ENCODE data around the gene CHKB.
"Not testable (repeated sequence)": the region's sequence is repeated elsewhere in the genome, so short reads cannot be mapped to it uniquely, and the experiment has no call there.

CHKB gene, protein sequence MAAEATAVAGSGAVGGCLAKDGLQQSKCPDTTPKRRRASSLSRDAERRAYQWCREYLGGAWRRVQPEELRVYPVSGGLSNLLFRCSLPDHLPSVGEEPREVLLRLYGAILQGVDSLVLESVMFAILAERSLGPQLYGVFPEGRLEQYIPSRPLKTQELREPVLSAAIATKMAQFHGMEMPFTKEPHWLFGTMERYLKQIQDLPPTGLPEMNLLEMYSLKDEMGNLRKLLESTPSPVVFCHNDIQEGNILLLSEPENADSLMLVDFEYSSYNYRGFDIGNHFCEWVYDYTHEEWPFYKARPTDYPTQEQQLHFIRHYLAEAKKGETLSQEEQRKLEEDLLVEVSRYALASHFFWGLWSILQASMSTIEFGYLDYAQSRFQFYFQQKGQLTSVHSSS

DNA sequence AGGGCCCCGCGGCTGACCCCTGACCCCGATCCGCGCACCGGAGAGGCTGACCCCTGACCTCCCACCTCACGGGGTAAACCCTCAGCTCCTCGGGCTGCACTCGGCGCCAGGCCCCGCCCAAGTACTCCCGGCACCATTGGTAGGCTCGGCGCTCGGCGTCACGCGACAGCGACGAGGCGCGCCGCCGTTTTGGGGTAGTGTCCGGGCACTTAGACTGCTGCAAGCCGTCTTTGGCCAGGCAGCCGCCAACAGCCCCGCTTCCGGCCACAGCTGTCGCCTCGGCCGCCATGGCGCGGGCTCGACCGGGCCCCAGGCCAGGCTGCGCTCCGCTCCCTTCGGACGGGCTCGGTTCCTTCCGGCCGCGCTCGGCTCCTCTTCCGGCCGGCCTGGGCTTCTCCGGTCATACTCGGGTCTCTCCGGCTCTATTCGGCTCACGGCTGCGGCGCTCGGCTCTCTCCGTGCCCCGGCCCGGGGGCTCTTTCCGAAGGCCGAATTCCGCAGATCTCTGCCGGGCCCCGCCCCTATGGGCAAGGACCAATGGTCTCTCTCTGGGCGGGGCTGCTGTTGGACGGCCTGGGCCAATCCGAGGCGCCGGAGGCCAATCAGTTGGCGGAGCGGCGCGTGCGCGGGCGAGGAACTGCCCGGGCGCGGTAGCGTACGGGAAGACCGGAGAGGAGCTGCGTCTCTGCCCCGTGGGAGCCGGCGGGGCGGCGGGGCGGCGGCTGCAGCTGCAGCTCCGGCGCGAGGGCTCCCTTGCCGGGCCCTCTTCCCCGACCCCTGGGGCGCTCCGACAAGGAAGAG, at the start of gene CHKB:
CHKB (minus strand) TSS at position 357 of the 801 bp plus-strand sequence; CDS start at position 289, 68 bp downstream.
- DNase-seq = peak; percentile 99

DNA sequence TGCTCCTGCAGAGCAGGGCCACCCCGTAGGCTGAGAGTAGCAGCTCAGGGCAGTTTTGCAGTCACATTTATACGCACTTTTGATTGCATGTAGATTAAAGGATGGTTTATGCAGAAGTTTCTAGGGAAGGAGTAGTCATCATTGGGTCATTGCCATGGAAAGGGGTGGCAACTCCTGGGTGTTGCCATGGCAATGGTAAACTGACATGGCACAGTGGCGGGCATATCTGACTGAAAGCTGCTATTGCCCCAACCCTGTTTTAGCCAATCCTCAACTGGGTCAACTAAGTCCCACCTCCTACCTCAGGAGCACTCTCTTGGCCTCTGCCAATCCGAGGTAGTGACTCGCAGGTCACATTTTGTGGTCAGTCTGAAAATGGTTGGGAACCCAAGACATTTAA, 47.7 kb upstream of the CHKB start:
- no peak for DNase-seq

DNA sequence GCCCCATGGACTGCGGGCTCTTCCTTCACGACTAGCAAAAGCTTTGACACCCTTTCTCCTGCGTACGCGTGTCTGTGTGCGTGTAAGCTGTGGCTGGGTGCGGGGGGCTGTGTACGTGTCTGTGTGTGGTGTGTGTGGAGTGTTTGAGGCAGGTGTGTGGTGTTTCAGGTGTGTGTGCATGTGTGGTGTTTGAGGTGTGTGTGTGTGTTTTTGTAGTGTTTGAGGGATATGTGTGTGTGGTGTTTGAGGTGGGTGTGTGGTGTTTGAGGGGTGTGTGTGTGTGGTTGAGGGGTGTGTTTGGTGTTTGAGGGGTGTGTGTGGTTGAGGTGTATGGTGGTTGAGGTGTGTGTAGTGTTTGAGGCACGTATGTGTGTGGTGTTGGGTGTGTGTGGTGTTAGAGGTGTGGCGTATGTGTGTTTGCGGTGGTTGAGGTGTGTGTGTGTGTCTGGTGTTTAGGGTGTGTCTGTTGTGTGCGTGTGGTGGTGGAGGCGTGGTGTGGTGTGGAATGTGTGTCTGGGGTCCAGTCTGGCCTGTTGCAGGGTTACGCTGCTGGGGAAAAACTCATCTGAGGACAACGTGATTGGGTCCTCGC, 46.0 kb upstream of the CHKB start:
- DNase-seq = no peak

- peak; percentile 79 for DNase-seq
Measured at GRCh38 chr22:50627642-50628542, 45.2 kb upstream of the CHKB start, which contains the start of gene ARSA. ARSA (minus strand) TSS chr22:50628152; CDS start chr22:50627779, 373 bp downstream.

DNA sequence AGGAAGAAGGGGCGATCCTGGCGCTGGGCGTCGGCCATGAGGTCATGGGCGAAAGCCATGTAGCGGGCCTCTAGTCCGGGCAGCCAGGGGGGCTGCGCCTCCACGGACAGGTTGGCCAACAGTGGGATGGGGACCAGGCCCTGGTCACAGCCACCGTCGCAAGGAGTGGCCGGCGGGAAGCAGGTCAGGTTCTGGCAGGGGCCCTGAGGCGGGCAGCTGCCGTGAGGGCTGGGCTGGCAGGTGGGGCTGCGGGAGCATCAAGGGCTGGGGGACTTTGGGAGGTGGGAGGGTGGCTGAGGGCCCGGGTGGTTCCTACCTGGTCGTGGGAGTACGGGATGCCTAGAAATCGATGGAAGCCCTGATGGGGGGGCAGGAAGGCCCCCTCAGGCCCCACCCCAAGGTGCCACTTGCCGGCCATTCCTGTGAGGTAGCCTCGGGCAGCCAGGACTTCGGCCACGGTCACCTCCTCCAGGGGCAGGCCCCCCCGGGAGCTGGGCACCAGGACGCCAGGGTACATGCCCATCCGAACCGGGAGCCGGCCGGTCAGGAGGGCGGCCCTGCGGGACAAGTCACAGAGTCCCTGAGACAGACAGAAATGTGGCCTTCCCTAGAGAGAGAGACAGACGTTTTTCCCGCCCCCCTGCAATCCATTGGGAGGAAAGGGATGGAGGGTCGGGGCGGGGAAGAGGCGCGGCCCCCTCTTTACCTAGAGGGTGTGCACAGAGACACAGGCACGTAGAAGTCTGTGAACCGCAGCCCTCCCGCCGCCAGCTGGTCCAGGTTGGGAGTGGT, 44.4 kb upstream of the CHKB start:
- no peak for DNase-seq

DNA sequence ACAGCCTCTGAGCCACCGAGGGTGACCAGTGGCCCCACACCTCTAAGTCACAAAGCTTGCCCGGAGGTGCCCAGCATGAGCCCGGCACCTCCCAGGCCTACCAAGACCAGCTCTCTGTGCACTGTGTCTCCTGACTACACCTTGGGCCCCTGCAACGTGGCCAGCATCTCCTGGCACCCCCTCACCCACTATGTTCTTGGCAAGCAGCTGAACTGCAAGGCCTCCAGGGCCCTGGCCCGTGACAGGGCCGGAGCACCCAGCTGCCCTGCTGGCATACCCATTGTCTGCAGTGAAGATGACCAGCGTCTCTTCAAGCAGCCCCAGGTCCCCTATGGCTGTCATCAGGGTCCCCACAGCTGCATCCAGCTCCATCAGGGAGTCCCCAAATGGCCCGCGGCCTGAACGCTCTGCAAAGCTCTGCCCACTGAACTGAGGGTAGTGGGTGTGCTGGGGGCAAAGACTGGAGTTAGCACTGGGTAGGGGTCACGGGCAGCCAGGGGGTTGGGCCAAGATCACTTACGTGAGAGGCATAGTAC, 43.7 kb upstream of the CHKB start:
- no peak for DNase-seq

- DNase-seq = no peak
Measured at GRCh38 chr22:50625568-50626313, 43.1 kb upstream of the CHKB start.

GRCh38 chr22:50625131-50625567, 42.5 kb upstream of the CHKB start:
- no peak for DNase-seq

DNA sequence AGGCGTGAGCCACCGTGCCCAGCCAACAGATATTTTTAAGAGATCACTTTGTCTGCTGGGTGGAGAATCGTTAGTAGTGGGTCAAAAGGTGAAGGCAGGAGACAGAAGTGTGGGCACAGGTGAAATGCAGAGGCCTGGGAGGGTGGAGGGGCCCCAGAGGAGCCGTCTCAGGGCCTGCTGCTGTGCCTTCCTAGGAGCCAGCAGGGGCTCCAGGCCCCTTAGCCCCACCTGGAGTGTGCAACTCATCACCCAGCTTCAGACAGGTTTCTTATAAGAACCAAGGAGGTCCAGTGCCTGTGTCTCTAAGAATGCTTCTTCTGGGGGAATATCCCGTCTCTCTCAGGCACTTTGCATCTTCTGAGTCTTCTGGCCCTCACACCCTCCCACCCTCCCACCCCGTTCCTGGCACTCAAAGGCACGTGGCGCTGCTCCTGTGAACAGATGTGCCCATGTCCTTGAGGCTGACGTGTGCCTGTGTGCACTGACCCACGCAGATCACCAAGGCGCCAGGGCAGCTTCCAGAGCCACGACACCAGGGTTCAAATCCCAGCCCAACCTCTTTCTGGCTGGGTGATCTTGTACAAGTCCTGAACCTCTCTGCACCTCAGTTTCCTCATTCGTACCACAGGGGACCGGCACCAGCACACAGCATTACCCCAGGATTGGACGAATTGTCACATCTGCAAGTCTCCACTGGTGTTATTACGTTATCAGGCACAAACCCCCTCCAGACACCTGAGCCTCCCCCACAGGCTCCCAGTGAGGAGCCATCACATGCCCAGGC, 41.9 kb upstream of the CHKB start:
- DNase-seq = no peak

- DNase-seq = no peak
Measured at GRCh38 chr22:50622723-50623327, 40.2 kb upstream of the CHKB start.

DNA sequence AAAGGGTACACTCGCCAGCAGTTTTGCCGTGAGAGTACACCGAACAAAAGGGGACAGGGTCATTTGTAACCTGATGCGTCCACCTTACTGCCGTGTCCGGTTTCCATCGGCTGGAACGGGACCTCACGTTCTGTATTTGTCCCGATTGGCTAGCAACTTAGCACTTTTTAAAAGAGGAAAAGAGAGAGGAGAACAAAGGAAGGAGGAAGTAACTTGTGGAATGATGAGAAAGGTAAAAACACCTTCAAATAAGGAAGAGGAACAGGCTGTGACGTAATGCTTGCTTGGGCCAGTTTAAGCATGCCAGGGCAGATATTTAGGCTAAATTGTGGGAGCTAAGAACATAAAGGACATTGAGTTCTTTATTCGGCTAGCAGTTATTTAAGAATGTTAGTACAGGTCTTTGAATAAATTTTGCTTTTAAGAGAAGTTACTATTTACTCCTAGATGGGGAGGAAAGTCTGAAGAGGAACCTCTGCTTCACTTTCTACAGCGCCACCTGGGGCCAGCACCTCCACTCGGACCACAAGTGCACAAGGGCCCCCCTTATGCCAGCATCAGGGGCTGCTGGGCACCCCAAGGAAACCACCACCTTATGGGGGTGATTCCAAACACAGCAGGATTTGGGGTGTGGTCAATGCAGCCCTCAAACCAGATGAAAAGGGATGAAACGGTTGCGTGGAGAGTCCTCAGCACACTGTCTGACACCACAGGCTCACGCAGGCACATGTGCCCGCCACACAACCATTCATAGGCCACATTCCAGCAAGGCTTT, 39.5 kb upstream of the CHKB start:
- no peak for DNase-seq

GRCh38 chr22:50621356-50621880, 38.8 kb upstream of the CHKB start:
- peak; percentile 63 for DNase-seq

GRCh38 chr22:50620593-50621355, 38.1 kb upstream of the CHKB start:
- peak; percentile 77 for DNase-seq

- DNase-seq = not testable (repeated sequence)
Measured at GRCh38 chr22:50614296-50614695, 31.6 kb upstream of the CHKB start.

- DNase-seq = no peak
Measured at GRCh38 chr22:50613291-50613981, 30.8 kb upstream of the CHKB start.

DNA sequence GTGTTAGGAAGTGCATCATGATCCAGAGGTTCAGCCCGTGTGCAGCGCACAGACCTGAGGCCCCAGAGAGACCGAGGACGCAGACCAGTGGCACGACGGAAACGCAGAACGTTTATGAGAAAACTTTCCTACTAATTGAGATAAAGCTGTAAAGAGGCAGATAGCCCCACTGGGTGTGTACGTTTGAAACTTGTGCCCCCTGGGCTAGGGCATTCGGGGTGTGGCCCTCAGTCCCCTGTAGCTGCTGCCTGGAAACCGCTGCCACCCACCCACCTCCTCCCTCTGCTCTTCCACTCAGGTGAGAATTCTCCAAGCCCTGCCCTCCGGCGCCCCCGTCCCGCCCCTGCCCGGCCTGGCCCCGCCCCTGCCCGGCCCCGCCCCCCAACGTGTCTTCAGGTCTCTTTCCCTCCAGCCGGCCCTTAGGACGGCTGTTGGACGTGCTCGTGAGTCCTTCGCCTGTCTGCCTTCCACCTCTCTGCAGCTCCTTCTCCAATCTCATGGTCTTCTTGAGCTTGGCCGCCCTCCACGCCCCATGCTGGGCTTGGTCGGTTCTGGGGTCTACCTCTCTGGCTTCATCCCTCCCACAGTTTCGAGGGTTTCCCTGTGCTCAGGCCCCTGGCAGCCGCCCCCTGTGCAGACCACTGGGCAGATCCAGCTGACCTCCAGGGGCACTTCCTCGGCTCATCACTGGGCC, 30.0 kb upstream of the CHKB start:
- DNase-seq = no peak

Measured in stimulated activated CD4-positive, alpha-beta T cell treated with anti-CD3 and anti-CD28 coated beads, Interleukin-1b, Interleukin-23, amount 100 ng/mL, for 48 hours (primary cell).